OCI-LY1 (cell line): ENCODE data around the gene PTBP2.

Source experiments
- H2AFZ ChIP-seq: fragments of 200-600 bp; sonication (generic), shearing (Covaris generic); 2 replicates; pipeline ENCODE4 v1.6.0; 2014; ENCODE audit warnings: antibody characterized with exemption, mild to moderate bottlenecking, low read length
- H3F3A ChIP-seq: fragments of 200-600 bp; sonication (generic), shearing (Covaris generic); 2 replicates; pipeline ENCODE4 v1.6.0; 2014; ENCODE audit warnings: mild to moderate bottlenecking, antibody characterized with exemption, low read length, moderate library complexity; ENCODE audit not compliant: insufficient read depth
- H3K27ac ChIP-seq: fragments of 200-600 bp; sonication (generic); 2 replicates; pipeline ENCODE4 v1.5.1; 2014; ENCODE audit warnings: low read length, mixed run types, mild to moderate bottlenecking, low read depth; ENCODE audit not compliant: poor library complexity, severe bottlenecking
- H3K27me3 ChIP-seq: fragments of 200-600 bp; sonication (generic); 2 replicates; pipeline ENCODE4 v1.6.0; 2014; ENCODE audit warnings: antibody characterized with exemption, mild to moderate bottlenecking, low read length, moderate library complexity; ENCODE audit not compliant: insufficient read depth
- H3K36me3 ChIP-seq: fragments of 200-600 bp; sonication (generic); 2 replicates; pipeline ENCODE4 v1.6.1; 2014; ENCODE audit warnings: mild to moderate bottlenecking, antibody characterized with exemption, low read length, moderate library complexity, mixed read lengths; ENCODE audit not compliant: insufficient read depth
- H3K4me1 ChIP-seq: fragments of 200-600 bp; sonication (generic); 2 replicates; pipeline ENCODE4 v1.5.1; 2014; ENCODE audit warnings: mild to moderate bottlenecking, low read length, moderate library complexity; ENCODE audit not compliant: insufficient read depth, severe bottlenecking
- H3K4me2 ChIP-seq: fragments of 200-600 bp; sonication (generic), shearing (Covaris generic); 2 replicates; pipeline ENCODE4 v1.6.1; 2014; ENCODE audit warnings: low read length
- H3K4me3 ChIP-seq: fragments of 200-600 bp; sonication (generic); 2 replicates; pipeline ENCODE4 v1.5.1; 2014; ENCODE audit warnings: low read length, low read depth, mild to moderate bottlenecking, mixed read lengths; ENCODE audit not compliant: poor library complexity, severe bottlenecking
- H3K79me2 ChIP-seq: fragments of 200-600 bp; shearing (Covaris generic); 2 replicates; pipeline ENCODE4 v1.6.1; 2016; ENCODE audit warnings: mixed run types, low read length, mixed read lengths; ENCODE audit not compliant: insufficient read depth
- H3K9ac ChIP-seq: fragments of 200-600 bp; sonication (generic), shearing (Covaris generic); 2 replicates; pipeline ENCODE4 v1.6.1; 2014; ENCODE audit warnings: mild to moderate bottlenecking, low read length, mixed read lengths
- H3K9me2 ChIP-seq: fragments of 200-600 bp; sonication (generic), shearing (Covaris generic); 2 replicates; pipeline ENCODE4 v1.6.1; 2014; ENCODE audit warnings: low read depth, mild to moderate bottlenecking, low read length, mixed read lengths
- H3K9me3 ChIP-seq: fragments of 200-600 bp; shearing (Covaris generic); 2 replicates; pipeline ENCODE4 v1.6.1; 2014; ENCODE audit warnings: low read length, mixed read lengths
- H4K20me1 ChIP-seq: fragments of 200-600 bp; sonication (generic), shearing (Covaris generic); 2 replicates; pipeline ENCODE4 v1.6.0; 2016; ENCODE audit warnings: mild to moderate bottlenecking, low read length; ENCODE audit not compliant: insufficient read depth
- EZH2 ChIP-seq: fragments of 200-600 bp; sonication (generic), shearing (Covaris generic); IDR thresholded peaks from 2 replicates; pipeline ENCODE4 v1.8.0; 2017; ENCODE audit warnings: borderline replicate concordance, mixed run types, mild to moderate bottlenecking, antibody characterized with exemption, low read length, moderate library complexity, mixed read lengths
- TF ChIP-seq, protein P1 (sequence below): fragments of 200-600 bp; sonication (generic), shearing (Covaris generic); IDR thresholded peaks from 2 replicates; pipeline ENCODE4 v1.5.1; 2017; ENCODE audit warnings: mild to moderate bottlenecking, antibody characterized with exemption, low read length, moderate library complexity, mixed read lengths

Gene PTBP2

GRCh38 chr1:96722161-96722922 is 758 bp downstream of the PTBP2 start:
- Histone ChIP-seq H3F3A (no peaks in the 10 kb centered on the region), H3K9ac (peak overlapping the region; percentile 94), H3K9me3 (no peaks in the 10 kb centered on the region), H4K20me1 (no peaks in the 10 kb centered on the region), H3K4me3 (peak overlapping the region; percentile 94), H3K4me2 (peak overlapping the region; percentile 91), H3K9me2 (no peaks in the 10 kb centered on the region), H3K27me3 (no peaks in the 10 kb centered on the region), H3K27ac (peak overlapping the region; percentile 81), H3K36me3 (peaks cover 40% of the 10 kb centered on the region), H3K4me1 (peaks cover 25% of the 10 kb centered on the region), H2AFZ (no peak overlapping the region), H3K79me2 (peaks cover 40% of the 10 kb centered on the region)
- TF ChIP-seq, protein P1, sequence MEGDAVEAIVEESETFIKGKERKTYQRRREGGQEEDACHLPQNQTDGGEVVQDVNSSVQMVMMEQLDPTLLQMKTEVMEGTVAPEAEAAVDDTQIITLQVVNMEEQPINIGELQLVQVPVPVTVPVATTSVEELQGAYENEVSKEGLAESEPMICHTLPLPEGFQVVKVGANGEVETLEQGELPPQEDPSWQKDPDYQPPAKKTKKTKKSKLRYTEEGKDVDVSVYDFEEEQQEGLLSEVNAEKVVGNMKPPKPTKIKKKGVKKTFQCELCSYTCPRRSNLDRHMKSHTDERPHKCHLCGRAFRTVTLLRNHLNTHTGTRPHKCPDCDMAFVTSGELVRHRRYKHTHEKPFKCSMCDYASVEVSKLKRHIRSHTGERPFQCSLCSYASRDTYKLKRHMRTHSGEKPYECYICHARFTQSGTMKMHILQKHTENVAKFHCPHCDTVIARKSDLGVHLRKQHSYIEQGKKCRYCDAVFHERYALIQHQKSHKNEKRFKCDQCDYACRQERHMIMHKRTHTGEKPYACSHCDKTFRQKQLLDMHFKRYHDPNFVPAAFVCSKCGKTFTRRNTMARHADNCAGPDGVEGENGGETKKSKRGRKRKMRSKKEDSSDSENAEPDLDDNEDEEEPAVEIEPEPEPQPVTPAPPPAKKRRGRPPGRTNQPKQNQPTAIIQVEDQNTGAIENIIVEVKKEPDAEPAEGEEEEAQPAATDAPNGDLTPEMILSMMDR, result no peak
- TF ChIP-seq EZH2, result no peak

- H4K20me1 ChIP-seq, result no peaks in the 10 kb centered on the region
- no peaks in the 10 kb centered on the region for H3K9me3 ChIP-seq
- no peaks in the 10 kb centered on the region for H3F3A ChIP-seq
- H3K79me2 ChIP-seq, result peaks cover 46% of the 10 kb centered on the region
- H2AFZ ChIP-seq, result no peak overlapping the region
- H3K36me3 ChIP-seq, result peaks cover 46% of the 10 kb centered on the region
- no peaks in the 10 kb centered on the region for H3K27me3 ChIP-seq
- H3K4me3 ChIP-seq, result peak overlapping the region; percentile 94
- H3K9me2 ChIP-seq, result no peaks in the 10 kb centered on the region
- peak overlapping the region; percentile 91 for H3K4me2 ChIP-seq
- H3K9ac ChIP-seq, result peak overlapping the region; percentile 94
- no peak for TF ChIP-seq EZH2
- TF ChIP-seq, protein P1, result no peak
- H3K27ac ChIP-seq, result peak overlapping the region; percentile 81
- H3K4me1 ChIP-seq, result peaks cover 25% of the 10 kb centered on the region
Observed at GRCh38 chr1:96722958-96723357, 1.4 kb downstream of the PTBP2 start.

GRCh38 chr1:96723377-96723776 is 1.8 kb downstream of the PTBP2 start:
- Histone ChIP-seq H3K4me3 (peak overlapping the region; percentile 94), H3K9ac (peak overlapping the region; percentile 94), H3K27me3 (no peaks in the 10 kb centered on the region), H3K4me2 (peak overlapping the region; percentile 91), H3K9me3 (no peaks in the 10 kb centered on the region), H3K27ac (peak overlapping the region; percentile 81), H3K9me2 (no peaks in the 10 kb centered on the region), H4K20me1 (no peaks in the 10 kb centered on the region), H3K4me1 (peaks cover 25% of the 10 kb centered on the region), H3K36me3 (peaks cover 51% of the 10 kb centered on the region), H3F3A (no peaks in the 10 kb centered on the region), H3K79me2 (peaks cover 50% of the 10 kb centered on the region), H2AFZ (no peak overlapping the region)
- TF ChIP-seq, protein P1, result no peak
- TF ChIP-seq EZH2, result no peak
